Activated naive CD4-positive, alpha-beta T cell treated with anti-CD3 and anti-CD28 coated beads for 36 hours (primary cell): ENCODE measurements around the gene UCK2. TPM values are rescaled to one million over a fixed set of nuclear protein-coding genes. Genes with fewer than 3 reads are reported as not detected.

Experiments
- CTCF ChIA-PET: fragments of 350-600 bp; sonication (Branson Sonifier 250); formaldehyde crosslinking; loops from one replicate; lab custom pipeline; 2021; ENCODE audit warnings: antibody characterized with exemption; lab: Charles Lee
- DNase-seq: peaks from one replicate; pipeline ENCODE4 v3.0.0-alpha.2; 2020
- H3K27ac Mint-ChIP-seq: one replicate; pipeline ENCODE4 v1.8.0; 2021; ENCODE audit warnings: mild to moderate bottlenecking, mixed read lengths
- H3K27me3 Mint-ChIP-seq: one replicate; pipeline ENCODE4 v1.8.0; 2021; ENCODE audit warnings: low read depth, mixed read lengths
- H3K36me3 Mint-ChIP-seq: one replicate; pipeline ENCODE4 v1.8.0; 2021; ENCODE audit warnings: low read depth, mixed read lengths
- H3K4me1 Mint-ChIP-seq: one replicate; pipeline ENCODE4 v1.8.0; 2021; ENCODE audit warnings: low read depth, mixed read lengths
- H3K4me3 Mint-ChIP-seq: one replicate; pipeline ENCODE4 v1.8.0; 2021; ENCODE audit warnings: mild to moderate bottlenecking, moderate library complexity, mixed read lengths
- H3K9me3 Mint-ChIP-seq: one replicate; pipeline ENCODE4 v1.8.0; 2021; ENCODE audit warnings: mixed read lengths
- intact Hi-C: fragments of 100-400 bp; cut with micrococcal nuclease; formaldehyde crosslinking; loops from one replicate; pipeline ENCODE4 v1.15.1; 2023
- total RNA-seq, 2 experiments: library from RNA; stranded (reverse); gene quantifications; one replicate each; pipeline ENCODE4 v1.2.3, GENCODE V29; 2021

UCK2 gene
- total RNA-seq, 2 experiments from 2014 or later = 58.8 to 61.5 TPM

DNA sequence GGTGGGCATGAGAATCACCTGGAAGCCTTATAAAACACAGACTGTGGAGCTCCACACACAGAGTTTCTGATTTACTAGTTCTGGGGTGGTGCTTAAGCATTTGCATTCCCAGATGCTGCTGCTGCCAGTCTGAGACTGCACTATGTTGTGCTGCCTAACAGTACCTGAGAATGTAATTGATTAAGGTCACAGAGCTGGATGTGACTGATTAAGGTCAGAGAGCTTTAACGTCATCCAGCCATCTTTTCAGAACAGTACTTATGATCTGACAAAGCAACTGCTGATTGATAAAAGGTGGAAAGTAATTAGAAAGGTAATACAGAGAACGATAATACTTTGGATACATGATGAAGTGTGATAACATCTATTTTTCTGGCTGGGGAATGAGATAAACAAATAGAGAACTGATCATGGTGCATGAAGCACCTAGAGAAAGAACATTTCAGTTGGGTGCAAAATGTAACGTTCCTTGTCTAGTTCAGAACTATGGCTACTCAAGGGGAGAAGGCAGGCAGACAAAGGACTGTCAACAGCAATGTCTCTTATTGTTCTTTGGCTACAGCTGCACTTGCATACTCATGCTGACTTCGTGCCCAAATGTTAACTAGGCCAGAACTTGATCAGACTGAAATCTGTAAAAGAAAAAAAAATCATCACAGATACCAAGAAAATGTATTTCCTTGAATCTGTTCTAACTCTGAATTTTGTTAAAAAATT is 3.7 kb upstream of the UCK2 start:
- CTCF ChIA-PET = interaction anchor here (0.6 to 1.1 kb wide), 2 partner anchors 40 to 78 kb away, joined by 3 to 4 read pairs; no protein-coding TSS in a partner anchor
- no peak for DNase-seq
- intact Hi-C loops = loop anchor here (10.0 kb wide), 4 partner anchors 91 to 1011 kb away; partner anchors contain the start of gene POGK
- Mint-ChIP-seq H3K4me1 (peaks cover 5% of the 10 kb centered on the region), H3K9me3 (no peaks in the 10 kb centered on the region), H3K27ac (no peak overlapping the region), H3K27me3 (peaks cover 5% of the 10 kb centered on the region), H3K4me3 (no peak overlapping the region), H3K36me3 (no peaks in the 10 kb centered on the region)

- DNase-seq = no peak
- Mint-ChIP-seq H3K4me1 (peaks cover 6% of the 10 kb centered on the region), H3K27me3 (peaks cover 5% of the 10 kb centered on the region), H3K27ac (peak overlapping the region; percentile 22), H3K4me3 (no peak overlapping the region), H3K36me3 (no peaks in the 10 kb centered on the region), H3K9me3 (no peaks in the 10 kb centered on the region)
- intact Hi-C loops = loop anchor here (10.0 kb wide), 4 partner anchors 91 to 1011 kb away; partner anchors contain the start of gene POGK
- CTCF ChIA-PET = interaction anchor here (0.6 to 1.1 kb wide), 2 partner anchors 40 to 77 kb away, joined by 3 to 4 read pairs; no protein-coding TSS in a partner anchor
These were observed 3.2 kb upstream of the UCK2 start for GRCh38 chr1:165824269-165824643.

DNA sequence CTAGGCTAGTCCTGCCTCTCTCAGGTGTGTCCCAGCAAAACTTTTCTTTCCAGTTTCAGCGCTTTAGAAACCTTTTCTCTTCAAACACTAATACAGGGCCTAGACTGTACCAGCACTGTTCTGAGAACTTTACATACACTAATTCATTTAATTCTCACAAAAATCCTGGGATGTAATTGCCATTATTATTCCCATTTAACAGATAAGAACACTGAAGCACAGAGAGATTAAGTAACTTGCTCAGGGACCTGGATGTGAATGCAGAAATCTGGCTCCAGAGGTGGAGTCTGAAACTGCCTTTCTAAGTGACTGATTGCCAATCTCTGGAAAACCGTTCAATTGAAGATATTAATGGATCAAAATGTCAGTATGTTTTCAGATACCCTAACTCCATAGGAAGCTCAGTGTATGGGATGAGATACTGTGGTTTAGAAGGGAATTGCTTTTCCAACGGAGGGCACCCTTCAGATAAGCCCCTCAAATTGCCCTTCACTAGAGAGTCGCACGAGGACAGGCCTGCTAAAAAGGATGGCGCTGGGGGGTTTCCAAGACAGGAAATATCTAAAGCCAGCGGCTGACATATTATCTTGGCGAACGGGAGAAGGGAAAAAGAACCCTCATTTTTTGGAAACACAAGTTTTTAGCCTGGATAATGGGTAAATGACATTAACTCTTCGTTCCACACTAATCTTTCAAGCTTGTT is 698 bp upstream of the UCK2 start:
- CTCF ChIA-PET = interaction anchor here (0.6 to 1.5 kb wide), 3 partner anchors 47 to 87 kb away, joined by 3 read pairs; no protein-coding TSS in a partner anchor
- Mint-ChIP-seq H3K27ac (no peak overlapping the region), H3K27me3 (peaks cover 5% of the 10 kb centered on the region), H3K9me3 (no peaks in the 10 kb centered on the region), H3K4me1 (peaks cover 13% of the 10 kb centered on the region), H3K4me3 (peak overlapping the region; percentile 72), H3K36me3 (peaks cover 7% of the 10 kb centered on the region)
- DNase-seq = no peak
- intact Hi-C loops = loop anchor here (1.0 to 10.0 kb wide), 7 partner anchors 88 to 1008 kb away; partner anchors contain the start of genes ALDH9A1 and POGK

DNA sequence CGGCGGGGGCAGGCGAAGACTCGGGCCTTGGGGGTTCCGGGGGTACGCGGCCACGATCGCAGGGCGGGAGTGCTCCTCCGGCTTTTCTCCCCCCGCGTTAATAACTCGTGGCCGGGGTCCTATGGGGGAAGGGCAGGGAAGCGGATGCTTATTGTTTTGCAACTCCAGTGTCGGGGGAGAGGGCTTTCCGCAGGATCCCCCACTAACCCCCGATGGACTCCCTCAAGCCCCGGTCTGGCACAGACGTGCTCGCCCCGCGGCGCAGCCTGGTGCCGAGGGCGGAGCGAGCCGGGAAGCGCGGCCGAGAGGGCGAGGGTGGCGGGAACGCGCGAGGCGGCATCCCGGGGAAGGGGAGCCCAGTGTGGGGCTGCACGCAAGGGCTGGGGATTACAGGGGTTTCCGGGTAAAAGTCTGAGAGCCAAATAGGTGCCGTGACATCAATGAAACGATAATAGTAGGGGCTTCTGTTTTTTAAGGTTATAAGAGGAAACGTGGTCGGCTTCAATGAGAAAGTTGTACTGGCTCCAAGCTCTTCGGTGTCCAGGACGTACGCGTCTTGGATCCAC is 772 bp downstream of the UCK2 start:
- intact Hi-C loops = loop anchor here (1.0 to 10.0 kb wide), 6 partner anchors 14 to 1007 kb away; partner anchors contain the start of genes POGK and TMCO1
- Mint-ChIP-seq H3K4me3 (peak overlapping the region; percentile 93), H3K4me1 (peaks cover 16% of the 10 kb centered on the region), H3K27me3 (peaks cover 3% of the 10 kb centered on the region), H3K9me3 (no peaks in the 10 kb centered on the region), H3K36me3 (peaks cover 8% of the 10 kb centered on the region), H3K27ac (peak overlapping the region; percentile 88)
- CTCF ChIA-PET = interaction anchor here (1.0 to 1.8 kb wide), 5 partner anchors 13 to 227 kb away, joined by 3 to 8 read pairs (median 4); no protein-coding TSS in a partner anchor
- DNase-seq = peak; percentile 54

DNA sequence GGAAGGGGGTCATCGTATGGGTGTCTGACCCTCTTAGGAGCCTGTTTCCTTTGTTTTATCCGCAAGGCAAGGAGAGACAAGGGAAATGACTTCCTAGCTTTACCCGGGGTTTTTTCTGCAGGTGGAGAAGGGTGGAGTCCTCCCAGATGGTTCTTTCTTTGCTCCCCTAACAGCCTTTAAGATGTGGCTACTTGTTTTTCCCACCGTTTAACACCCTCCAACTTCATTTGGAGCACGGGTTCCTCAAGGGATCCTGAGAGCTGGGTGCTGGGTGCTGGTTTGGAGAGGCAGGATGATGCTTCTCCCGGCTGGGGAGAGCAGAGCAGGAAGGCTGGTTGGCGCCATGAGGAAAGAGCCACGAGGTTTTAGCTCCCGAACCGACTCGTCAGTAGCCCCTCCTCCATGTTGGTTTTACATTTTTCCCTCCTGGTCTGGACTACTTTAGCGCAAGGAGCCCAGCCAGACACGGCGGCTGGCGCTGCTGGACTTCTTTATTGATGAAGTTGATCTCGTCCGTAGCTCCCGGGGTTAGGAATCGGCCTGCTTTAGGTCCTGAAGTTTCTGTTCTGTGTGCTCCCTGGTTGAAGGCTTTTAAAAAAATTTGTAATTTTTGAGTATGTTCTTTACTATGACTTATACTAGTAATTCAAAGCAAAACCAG is 1.4 kb downstream of the UCK2 start:
- intact Hi-C loops = loop anchor here (1.0 to 10.0 kb wide), 8 partner anchors 14 to 1006 kb away; partner anchors contain the start of genes POGK and TMCO1
- peak; percentile 22 for DNase-seq
- no peaks in the 10 kb centered on the region for H3K9me3 Mint-ChIP-seq
- H3K4me1 Mint-ChIP-seq = peaks cover 20% of the 10 kb centered on the region
- H3K4me3 Mint-ChIP-seq = peak overlapping the region; percentile 93
- CTCF ChIA-PET = interaction anchor here (0.6 to 1.8 kb wide), 8 partner anchors 10 to 1439 kb away, joined by 3 to 9 read pairs (median 4); no protein-coding TSS in a partner anchor
- H3K36me3 Mint-ChIP-seq = peaks cover 11% of the 10 kb centered on the region
- peaks cover 3% of the 10 kb centered on the region for H3K27me3 Mint-ChIP-seq
- peak overlapping the region; percentile 88 for H3K27ac Mint-ChIP-seq

- H3K4me3 Mint-ChIP-seq = peak overlapping the region; percentile 36
- no peak for DNase-seq
- intact Hi-C loops = loop anchor here (1.0 to 10.0 kb wide), 6 partner anchors 41 to 1005 kb away; partner anchors contain the start of gene POGK
- H3K4me1 Mint-ChIP-seq = peaks cover 20% of the 10 kb centered on the region
- H3K9me3 Mint-ChIP-seq = no peaks in the 10 kb centered on the region
- no peaks in the 10 kb centered on the region for H3K27me3 Mint-ChIP-seq
- H3K27ac Mint-ChIP-seq = no peak overlapping the region
- H3K36me3 Mint-ChIP-seq = peaks cover 11% of the 10 kb centered on the region
- CTCF ChIA-PET = interaction anchor here (0.7 to 1.8 kb wide), 3 partner anchors 9 to 229 kb away, joined by 3 to 9 read pairs (median 8); no protein-coding TSS in a partner anchor
These were observed 2.5 kb downstream of the UCK2 start for GRCh38 chr1:165829888-165830287.

GRCh38 chr1:165831146-165831545 is 3.7 kb downstream of the UCK2 start:
- H3K4me3 Mint-ChIP-seq = no peak overlapping the region
- intact Hi-C loops = no loop called here
- peaks cover 11% of the 10 kb centered on the region for H3K36me3 Mint-ChIP-seq
- H3K27me3 Mint-ChIP-seq = no peaks in the 10 kb centered on the region
- peaks cover 20% of the 10 kb centered on the region for H3K4me1 Mint-ChIP-seq
- no peak overlapping the region for H3K27ac Mint-ChIP-seq
- DNase-seq = no peak
- CTCF ChIA-PET = no interaction called here
- H3K9me3 Mint-ChIP-seq = no peaks in the 10 kb centered on the region

DNA sequence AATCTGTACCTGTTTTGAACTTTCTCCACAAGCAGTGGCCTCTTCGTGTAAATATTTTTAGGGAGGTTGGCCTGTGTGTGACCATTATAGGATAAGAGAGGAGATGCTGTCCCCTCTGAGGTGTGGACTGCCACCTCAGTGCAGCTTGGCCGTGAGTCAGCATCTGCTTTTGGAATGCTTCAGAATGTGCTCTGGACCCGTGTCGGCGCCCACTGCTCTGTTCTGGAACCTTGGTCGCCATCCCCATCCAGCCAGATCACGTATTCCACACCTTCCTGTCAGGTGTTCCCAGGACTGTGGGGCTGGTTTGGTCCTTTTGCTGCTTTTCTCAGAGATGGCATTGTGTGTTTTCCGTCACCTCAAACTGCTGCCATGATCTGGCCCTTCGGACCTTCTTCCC is 5.5 kb downstream of the UCK2 start:
- H3K9me3 Mint-ChIP-seq = no peaks in the 10 kb centered on the region
- CTCF ChIA-PET = no interaction called here
- no peak overlapping the region for H3K4me3 Mint-ChIP-seq
- intact Hi-C loops = no loop called here
- H3K27me3 Mint-ChIP-seq = no peaks in the 10 kb centered on the region
- no peak overlapping the region for H3K27ac Mint-ChIP-seq
- DNase-seq = no peak
- peaks cover 12% of the 10 kb centered on the region for H3K36me3 Mint-ChIP-seq
- H3K4me1 Mint-ChIP-seq = peaks cover 19% of the 10 kb centered on the region

DNA sequence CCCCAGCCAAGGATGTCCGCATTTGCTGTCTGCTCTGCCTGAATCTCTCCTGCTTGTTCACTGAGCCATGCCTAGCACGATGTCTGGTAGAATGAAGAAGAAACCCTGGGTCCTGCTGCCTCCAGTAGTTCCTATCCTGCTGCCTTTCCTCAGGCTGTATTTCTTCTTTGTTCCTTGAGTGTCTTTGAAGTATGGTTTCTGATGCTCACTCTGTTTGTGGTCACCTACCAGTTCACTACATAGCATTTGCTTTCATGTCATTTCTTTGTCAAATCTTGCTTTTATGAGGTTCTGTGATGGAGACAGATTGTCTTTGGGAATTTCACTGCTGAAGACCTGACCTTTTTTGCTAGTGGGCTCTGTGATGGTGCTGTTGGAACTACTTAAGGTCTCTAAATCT is 5.9 kb downstream of the UCK2 start:
- H3K4me3 Mint-ChIP-seq = no peak overlapping the region
- H3K36me3 Mint-ChIP-seq = peaks cover 16% of the 10 kb centered on the region
- H3K27me3 Mint-ChIP-seq = no peaks in the 10 kb centered on the region
- peaks cover 19% of the 10 kb centered on the region for H3K4me1 Mint-ChIP-seq
- DNase-seq = no peak
- H3K9me3 Mint-ChIP-seq = no peaks in the 10 kb centered on the region
- H3K27ac Mint-ChIP-seq = no peak overlapping the region
- intact Hi-C loops = no loop called here
- CTCF ChIA-PET = no interaction called here

DNA sequence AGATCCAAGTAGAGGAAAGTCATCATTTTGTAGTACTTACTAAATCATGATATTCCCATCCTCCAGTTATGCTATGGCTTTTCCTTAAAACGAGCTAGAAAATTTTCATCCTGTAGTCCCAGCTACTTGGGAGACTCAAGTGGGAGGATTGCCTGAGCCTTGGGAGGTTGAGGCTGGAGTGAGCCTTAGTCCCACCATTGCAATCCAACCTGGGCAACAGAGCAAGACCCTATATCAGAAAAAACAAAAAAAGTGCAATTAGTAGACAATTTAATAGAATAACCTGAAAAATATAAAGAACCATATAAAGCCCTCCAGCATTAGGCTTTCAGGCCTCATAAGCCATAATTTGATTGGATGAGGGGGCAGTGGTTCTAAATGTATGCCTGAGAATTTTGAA is 6.8 kb downstream of the UCK2 start:
- Mint-ChIP-seq H3K36me3 (peaks cover 18% of the 10 kb centered on the region), H3K9me3 (no peaks in the 10 kb centered on the region), H3K4me1 (peaks cover 18% of the 10 kb centered on the region), H3K27me3 (no peaks in the 10 kb centered on the region), H3K27ac (no peak overlapping the region), H3K4me3 (no peak overlapping the region)
- no peak for DNase-seq
- CTCF ChIA-PET = no interaction called here
- intact Hi-C loops = no loop called here

DNA sequence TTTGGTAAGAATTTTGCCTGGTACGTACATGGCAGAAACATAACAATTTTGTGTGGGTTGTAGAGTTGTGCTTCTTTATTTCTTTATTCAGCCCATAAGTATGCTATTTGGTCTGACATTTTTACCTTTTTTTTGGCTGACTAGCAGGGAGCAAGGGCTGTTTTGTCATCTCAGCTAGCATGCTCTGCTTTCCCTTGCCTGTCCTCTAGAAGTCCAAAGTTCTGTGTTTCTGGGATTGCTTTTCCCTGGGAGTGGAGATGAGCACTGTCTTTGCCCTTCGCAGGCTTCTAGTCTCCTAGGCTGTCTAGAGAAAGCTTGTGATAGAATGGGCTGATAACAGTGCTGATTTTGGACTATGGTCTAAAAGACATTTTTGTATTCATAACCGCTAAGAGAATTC is 7.5 kb downstream of the UCK2 start:
- Mint-ChIP-seq H3K27me3 (no peaks in the 10 kb centered on the region), H3K36me3 (peaks cover 14% of the 10 kb centered on the region), H3K4me3 (no peak overlapping the region), H3K27ac (no peak overlapping the region), H3K9me3 (no peaks in the 10 kb centered on the region), H3K4me1 (peaks cover 13% of the 10 kb centered on the region)
- intact Hi-C loops = no loop called here
- DNase-seq = no peak
- CTCF ChIA-PET = no interaction called here
